IMR-90 (cell line): Measurements from ENCODE around the gene SH3BP2. TPM values are rescaled to one million over a fixed set of nuclear protein-coding genes. Genes with fewer than 3 reads are reported as not detected.

Experiments used
- ATAC-seq: fragments of 200-7000 bp; cut with Tn5 transposase; 2 replicates; pipeline ENCODE4 v1.9.1; 2020; ENCODE audit warnings: low read depth, mild to moderate bottlenecking, moderate library complexity
- BruUV-seq: library from RNA; stranded (reverse); fragments of 400-500 nt; replicated peaks from 2 replicates; lab custom pipeline; 2021; lab: Mats Ljungman, UMichigan
- CTCF ChIA-PET: fragments of 300-600 bp; formaldehyde crosslinking; extraction: SDS; loops from one replicate; lab custom pipeline; 2021; ENCODE audit warnings: antibody characterized with exemption; lab: Yijun Ruan, JAX
- POLR2A ChIA-PET: fragments of 300-600 bp; sonication (Branson Sonifier 250); formaldehyde crosslinking; loops from one replicate; lab custom pipeline; 2022; ENCODE audit warnings: antibody characterized with exemption; ENCODE audit not compliant: unreplicated experiment; lab: Charles Lee
- DNase-seq: peaks from one replicate; pipeline ENCODE4 v3.0.0; 2013
- H2AFZ ChIP-seq: replicated peaks from 2 replicates; pipeline ENCODE3; 2013; ENCODE audit warnings: low read length, mild to moderate bottlenecking; ENCODE audit not compliant: poor library complexity
- H2AK5ac ChIP-seq: 2 replicates; pipeline ENCODE4 v1.6.1; 2013; ENCODE audit warnings: low read depth, low read length, inconsistent platforms
- H2AK9ac ChIP-seq: replicated peaks from 2 replicates; pipeline ENCODE3; 2013; ENCODE audit warnings: mild to moderate bottlenecking, low read depth, low read length, moderate library complexity; ENCODE audit not compliant: poor library complexity
- H2BK120ac ChIP-seq: 2 replicates; pipeline ENCODE4 v1.6.1; 2013; ENCODE audit warnings: low read depth, low read length, inconsistent platforms
- H2BK15ac ChIP-seq: 3 replicates; pipeline ENCODE4 v1.6.1; 2013; ENCODE audit warnings: low read depth, low read length, inconsistent platforms
- H2BK20ac ChIP-seq: 2 replicates; pipeline ENCODE4 v1.6.1; 2013; ENCODE audit warnings: low read depth, mild to moderate bottlenecking, inconsistent platforms, low read length, moderate library complexity
- H2BK5ac ChIP-seq: 2 replicates; pipeline ENCODE4 v1.6.1; 2013; ENCODE audit warnings: mild to moderate bottlenecking, low read depth, low read length, inconsistent platforms; ENCODE audit not compliant: poor library complexity, severe bottlenecking
- H3K14ac ChIP-seq: replicated peaks from 2 replicates; pipeline ENCODE4 v1.6.1; 2013; ENCODE audit warnings: low read depth, low read length, inconsistent platforms
- H3K18ac ChIP-seq: 2 replicates; pipeline ENCODE4 v1.6.1; 2013; ENCODE audit warnings: low read depth, low read length, control low read depth
- H3K23ac ChIP-seq: 2 replicates; pipeline ENCODE4 v1.6.1; 2013; ENCODE audit warnings: low read depth, low read length, inconsistent platforms
- H3K27ac ChIP-seq: 2 replicates; pipeline ENCODE4 v1.5.1; 2013; ENCODE audit warnings: mild to moderate bottlenecking, control low read depth, low read length; ENCODE audit not compliant: insufficient read depth
- H3K27me3 ChIP-seq: 2 replicates; pipeline ENCODE4 v1.6.1; 2013; ENCODE audit warnings: low read length; ENCODE audit not compliant: control insufficient read depth, insufficient read depth
- H3K36me3 ChIP-seq: 2 replicates; pipeline ENCODE4 v1.6.1; 2013; ENCODE audit warnings: low read length, mixed read lengths; ENCODE audit not compliant: control insufficient read depth, insufficient read depth
- H3K4ac ChIP-seq: 2 replicates; pipeline ENCODE4 v1.6.1; 2013; ENCODE audit warnings: low read depth, low read length, inconsistent platforms
- H3K4me1 ChIP-seq: 2 replicates; pipeline ENCODE4 v1.6.1; 2013; ENCODE audit warnings: low read length, mixed read lengths; ENCODE audit not compliant: control insufficient read depth, insufficient read depth
- H3K4me2 ChIP-seq: 2 replicates; pipeline ENCODE4 v1.6.1; 2013; ENCODE audit warnings: low read depth, mild to moderate bottlenecking, control low read depth, low read length, moderate library complexity
- H3K4me3 ChIP-seq: 2 replicates; pipeline ENCODE4 v1.5.1; 2013; ENCODE audit warnings: low read depth, mild to moderate bottlenecking, control low read depth, low read length, moderate library complexity; ENCODE audit not compliant: insufficient read depth
- H3K56ac ChIP-seq: 2 replicates; pipeline ENCODE4 v1.6.1; 2013; ENCODE audit warnings: low read length, inconsistent platforms; ENCODE audit not compliant: insufficient read depth; ENCODE audit errors: extremely low read depth
- H3K79me1 ChIP-seq, 2 experiments: 2 replicates each; pipeline ENCODE4 v1.6.1; 2013; ENCODE audit warnings: low read length in 2 of 2, inconsistent platforms in 1 of 2, low read depth in 1 of 2
- H3K9ac ChIP-seq: 2 replicates; pipeline ENCODE4 v1.6.1; 2013; ENCODE audit warnings: low read depth, low read length, control low read depth
- H3K9me1 ChIP-seq: 2 replicates; pipeline ENCODE4 v1.6.1; 2013; ENCODE audit warnings: low read length, inconsistent platforms; ENCODE audit not compliant: insufficient read depth
- H3K9me3 ChIP-seq: 2 replicates; pipeline ENCODE4 v1.6.1; 2013; ENCODE audit warnings: low read length; ENCODE audit not compliant: control insufficient read depth, insufficient read depth
- H4K20me1 ChIP-seq: 2 replicates; pipeline ENCODE4 v1.6.1; 2013; ENCODE audit warnings: low read length, inconsistent platforms; ENCODE audit not compliant: insufficient read depth
- H4K5ac ChIP-seq: 2 replicates; pipeline ENCODE4 v1.6.1; 2013; ENCODE audit warnings: mild to moderate bottlenecking, low read depth, low read length, control low read depth
- H4K8ac ChIP-seq, 2 experiments: 2 replicates each; pipeline ENCODE4 v1.6.1; 2013; ENCODE audit warnings: low read depth in 2 of 2, low read length in 2 of 2, control low read depth in 1 of 2, inconsistent platforms in 1 of 2
- H4K91ac ChIP-seq: 2 replicates; pipeline ENCODE4 v1.6.1; 2013; ENCODE audit warnings: low read depth, low read length, inconsistent platforms; ENCODE audit not compliant: insufficient read depth
- CHD1 ChIP-seq: IDR thresholded peaks from 2 replicates; pipeline ENCODE4 v1.6.1; 2012; ENCODE audit warnings: low read depth, low read length, improper control_type of control experiment
- CTCF ChIP-seq: conservative IDR thresholded peaks from 2 replicates; pipeline ENCODE4 v1.5.1; 2012; ENCODE audit warnings: mild to moderate bottlenecking, low read depth, low read length, improper control_type of control experiment
- ELK1 ChIP-seq: fragments of 150-350 bp; IDR thresholded peaks from 2 replicates; pipeline ENCODE4 v1.6.1; 2016; ENCODE audit warnings: low read depth, mild to moderate bottlenecking, low read length, moderate library complexity, borderline replicate concordance
- MAFK ChIP-seq: IDR thresholded peaks from 2 replicates; pipeline ENCODE4 v1.6.1; 2012; ENCODE audit warnings: low read depth, low read length, improper control_type of control experiment
- NFE2L2 ChIP-seq: fragments of 150-350 bp; IDR thresholded peaks from 2 replicates; pipeline ENCODE4 v1.6.1; 2016; ENCODE audit warnings: low read depth, mild to moderate bottlenecking, low read length
- POLR2A ChIP-seq: IDR thresholded peaks from 2 replicates; pipeline ENCODE4 v1.6.1; 2012; ENCODE audit warnings: mild to moderate bottlenecking, low read depth, low read length
- RAD21 ChIP-seq: IDR thresholded peaks from 2 replicates; pipeline ENCODE4 v1.6.1; 2012; ENCODE audit warnings: low read length, improper control_type of control experiment
- RFX5 ChIP-seq: IDR thresholded peaks from 2 replicates; pipeline ENCODE4 v1.8.0; 2012; ENCODE audit warnings: low read depth, mild to moderate bottlenecking, low read length, moderate library complexity
- USF2 ChIP-seq: fragments of 150-350 bp; IDR thresholded peaks from 2 replicates; pipeline ENCODE4 v1.6.1; 2017; ENCODE audit warnings: mild to moderate bottlenecking, antibody characterized with exemption, low read length, low read depth
- whole genome bisulfite sequencing, 2 experiments: methylation state at CpG; one replicate each; pipeline versions ENCODE4 v1.1.5 to v1.1.7; 2013; ENCODE audit warnings: missing lambda C conversion rate in 2 of 2; ENCODE audit not compliant: insufficient read length in 1 of 2; ENCODE audit errors: extremely low coverage in 2 of 2; 5-methylcytosine and 5-hydroxymethylcytosine counted together
- dilution Hi-C: fragments of 300-500 bp; cut with HindIII; formaldehyde crosslinking; loops from one replicate; pipeline ENCODE4 v1.14.3; 2018; ENCODE audit warnings: low sequenced_read_pairs; ENCODE audit not compliant: unreplicated experiment
- in situ Hi-C: fragments of 300-500 bp; cut with MboI; formaldehyde crosslinking; loops from 3 replicates; pipeline ENCODE4 v1.14.3; 2019; ENCODE audit warnings: low sequenced_read_pairs, inconsistent platforms, mixed read lengths
- intact Hi-C: fragments of 100-400 bp; cut with micrococcal nuclease; formaldehyde crosslinking; loops from 2 replicates; pipeline ENCODE4 v1.10.0; 2022
- polyA plus RNA-seq, 3 experiments: library from polyadenylated mRNA; depleted of rRNA; stranded (reverse); fragments of >200 nt; gene quantifications; 2 replicates each; pipeline ENCODE4 v1.2.3, GENCODE V29; 2012; ENCODE audit warnings: low replicate concordance in 1 of 3
- total RNA-seq: library from RNA; depleted of rRNA; stranded (reverse); fragments of >200 nt; gene quantifications from 2 replicates; pipeline ENCODE4 v1.2.3, GENCODE V29; 2012

SH3BP2 gene
- total and polyA plus RNA-seq, 2 of the 4 experiments (the other 2 are of a cell fraction): 9.0 to 37.2 TPM

- Histone ChIP-seq H3K18ac (no peak overlapping the region), H3K9me1 (peaks cover 9% of the 10 kb centered on the region), H3K9me3 (no peaks in the 10 kb centered on the region), H3K27me3 (no peaks in the 10 kb centered on the region), H3K36me3 (no peaks in the 10 kb centered on the region), H3K9ac (no peak overlapping the region), H2BK5ac (no peak overlapping the region), H2AK5ac (no peak overlapping the region), H3K27ac (no peak overlapping the region), H3K4me2 (peak overlapping the region; percentile 37; the same call in 1 of the 2 replicates), H4K5ac (no peak overlapping the region), H2BK20ac (no peak overlapping the region), H3K4me3 (no peak overlapping the region), H3K14ac (no peak overlapping the region), H2BK120ac (no peak overlapping the region), H3K4me1 (peaks cover 14% of the 10 kb centered on the region), H4K20me1 (peaks cover 65% of the 10 kb centered on the region), H4K91ac (no peak overlapping the region), H2BK15ac (no peak overlapping the region), H3K4ac (no peak overlapping the region), H3K79me1 (peaks cover 11 to 42% of the 10 kb centered on the region in 2 experiments), H2AK9ac (no peak overlapping the region), H2AFZ (no peak overlapping the region), H3K23ac (no peak overlapping the region), H4K8ac (no peak overlapping the region), H3K56ac (no peak overlapping the region)
- DNase-seq (no peak), ATAC-seq (no peak)
- intact Hi-C loops (loop anchor here (1.0 kb wide), 1 partner anchor 12 kb away; no protein-coding TSS in a partner anchor), in situ Hi-C loops (no loop called here), dilution Hi-C loops (no loop called here)
- ChIA-PET CTCF (interaction anchor here (0.9 kb wide), 1 partner anchor 83 kb away, joined by 3 read pairs; no protein-coding TSS in a partner anchor), POLR2A (no interaction called here)
- TF ChIP-seq RAD21: no peak
- no peak for TF ChIP-seq MAFK
- no peak for TF ChIP-seq POLR2A
- TF ChIP-seq CTCF: no peak
- no peak for TF ChIP-seq NFE2L2
- TF ChIP-seq USF2: no peak
- TF ChIP-seq ELK1: no peak
- no peak for TF ChIP-seq RFX5
- no peak for TF ChIP-seq CHD1
- BruUV-seq: no TSS peak
- WGBS, 2 experiments: no CpG with 5 or more reads among the region's 2 CpGs
These were observed 53.3 kb downstream of the SH3BP2 start for GRCh38 chr4:2846172-2846571.
